NCI-H1694 (cell line): ENCODE data around the gene ECT2L.

Experiments used
- DNase-seq: peaks from one replicate; lab custom pipeline; 2025; lab: John Stamatoyannopoulos, UW

Gene ECT2L

DNA sequence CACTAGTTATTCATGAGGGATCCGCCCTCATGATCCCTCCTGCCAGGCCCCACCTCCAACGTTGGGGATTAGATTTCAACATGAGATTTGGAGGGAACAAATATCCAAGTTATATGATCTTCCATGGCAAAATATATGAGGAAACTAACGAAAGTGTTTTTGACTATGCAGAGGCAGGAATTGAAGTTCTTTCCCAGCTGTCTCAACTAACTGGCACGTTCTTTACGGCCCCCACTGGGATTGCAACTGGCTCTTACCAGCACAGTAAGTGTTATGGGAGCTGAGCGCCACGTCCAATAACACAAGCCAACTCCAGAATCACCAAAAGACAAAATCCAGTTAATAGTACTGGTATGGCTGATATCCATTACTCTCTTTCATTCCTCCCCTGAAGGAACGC, 66.6 kb downstream of the ECT2L start:
- no peak for DNase-seq

DNA sequence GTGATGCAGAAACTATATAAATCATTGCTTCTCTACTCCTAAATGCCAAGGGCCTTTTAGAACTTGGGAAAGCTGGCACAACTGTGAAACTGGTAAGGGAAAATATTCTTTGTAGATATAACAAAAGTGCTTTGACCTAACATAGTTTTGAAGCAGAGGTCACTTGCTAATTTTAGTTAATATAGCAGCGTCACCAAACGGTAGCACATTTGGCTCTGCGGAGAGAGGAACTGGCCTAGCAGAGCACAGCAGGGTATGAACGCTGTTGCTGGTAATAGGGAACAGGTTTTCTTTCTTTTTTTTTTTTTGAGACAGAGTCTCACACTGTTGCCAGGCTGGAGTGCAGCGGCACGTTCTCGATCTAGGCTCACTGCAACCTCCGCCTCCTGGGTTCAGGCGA, 67.4 kb downstream of the ECT2L start:
- no peak for DNase-seq

DNA sequence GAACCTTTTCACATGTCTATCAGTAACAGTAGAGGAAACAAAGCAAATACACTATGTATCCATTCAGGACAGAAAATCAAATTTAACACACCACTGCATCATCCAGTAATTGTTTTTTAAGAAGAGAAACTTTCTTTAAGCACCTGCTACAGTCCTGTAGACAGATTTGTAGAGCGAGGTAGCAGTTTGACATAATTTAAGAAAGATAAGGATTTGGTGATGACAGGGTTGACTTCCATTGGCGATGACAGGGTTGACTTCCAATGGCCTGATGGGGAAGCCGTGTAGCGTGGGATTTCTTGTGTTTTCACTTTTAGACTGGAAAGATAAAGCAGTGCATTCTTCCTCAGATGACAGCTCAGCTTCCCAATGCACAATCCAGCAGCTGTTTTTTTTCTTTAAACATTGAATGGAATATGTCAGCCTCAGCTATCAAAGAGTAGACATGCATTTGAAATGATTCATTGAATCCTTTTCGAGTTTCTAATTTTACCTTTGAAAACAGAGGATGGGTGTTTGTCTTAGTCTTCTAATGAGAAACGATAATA, 68.5 kb downstream of the ECT2L start:
- DNase-seq, result no peak

DNA sequence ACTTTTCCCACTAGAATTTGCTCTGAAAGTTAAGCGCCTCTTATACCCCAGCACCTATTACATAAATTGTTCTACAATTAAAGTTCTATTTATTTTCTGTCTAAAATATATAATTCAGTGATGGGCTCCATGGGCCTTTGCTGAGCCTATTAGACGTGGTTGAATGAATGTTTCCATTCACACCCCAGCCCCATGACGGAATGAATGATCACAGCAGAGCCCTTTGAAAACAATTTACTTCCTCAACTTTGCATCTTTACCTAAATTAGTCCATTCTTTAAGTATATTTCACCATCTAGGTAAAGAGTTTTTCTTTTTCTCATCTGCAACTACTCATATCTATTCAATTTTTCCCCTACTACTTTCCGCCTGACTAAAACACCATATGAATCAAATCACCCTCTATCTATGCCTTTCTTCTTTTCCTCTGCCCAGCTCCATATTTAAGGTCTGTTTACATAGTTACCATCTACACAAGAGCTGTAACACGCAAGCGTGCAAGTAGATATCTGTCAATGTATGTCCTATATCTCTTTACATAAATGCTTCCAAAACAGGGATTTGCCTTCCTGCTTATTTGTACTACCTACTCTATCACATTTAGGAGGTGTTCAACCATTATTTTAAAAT, 69.7 kb downstream of the ECT2L start:
- DNase-seq, result no peak

DNA sequence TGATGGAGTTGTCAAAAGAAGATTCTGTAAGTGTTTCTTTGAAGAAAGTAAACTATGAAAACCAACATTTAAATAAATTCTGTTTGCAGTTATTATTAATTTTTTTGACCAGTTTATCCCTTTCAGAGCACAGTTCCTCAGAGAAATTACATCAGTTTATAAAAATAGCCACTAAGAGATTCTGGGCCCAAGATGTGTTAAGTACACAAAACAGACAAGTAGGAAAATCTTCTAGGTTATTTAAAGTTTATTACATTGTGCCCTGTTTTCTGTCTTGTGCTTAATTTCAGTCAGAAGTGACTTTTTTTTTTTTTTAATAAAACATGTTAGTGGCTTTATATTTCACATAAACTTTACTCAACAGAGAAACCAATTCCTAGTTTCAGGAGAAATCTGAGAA, 72.3 kb downstream of the ECT2L start:
- no peak for DNase-seq

DNA sequence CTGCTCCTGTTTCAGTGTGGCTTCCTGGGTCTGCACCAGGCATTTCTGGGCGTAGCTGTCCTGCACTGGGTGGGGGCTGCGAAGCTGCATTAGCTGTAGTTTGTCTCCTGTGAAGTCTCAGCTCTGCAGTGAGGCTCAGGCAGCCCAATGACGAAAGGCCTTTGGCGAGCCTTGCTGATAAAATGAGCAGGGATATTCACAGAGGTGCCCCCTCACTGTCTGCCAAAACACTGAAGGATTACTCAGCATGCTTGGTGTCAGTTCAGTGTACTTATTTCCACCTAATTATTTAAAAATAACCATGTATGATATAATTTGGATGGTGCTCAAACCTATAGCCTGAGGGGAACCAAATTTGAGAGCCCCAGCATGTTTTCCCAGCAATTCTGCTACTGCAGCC, 73.5 kb downstream of the ECT2L start:
- DNase-seq, result no peak

DNA sequence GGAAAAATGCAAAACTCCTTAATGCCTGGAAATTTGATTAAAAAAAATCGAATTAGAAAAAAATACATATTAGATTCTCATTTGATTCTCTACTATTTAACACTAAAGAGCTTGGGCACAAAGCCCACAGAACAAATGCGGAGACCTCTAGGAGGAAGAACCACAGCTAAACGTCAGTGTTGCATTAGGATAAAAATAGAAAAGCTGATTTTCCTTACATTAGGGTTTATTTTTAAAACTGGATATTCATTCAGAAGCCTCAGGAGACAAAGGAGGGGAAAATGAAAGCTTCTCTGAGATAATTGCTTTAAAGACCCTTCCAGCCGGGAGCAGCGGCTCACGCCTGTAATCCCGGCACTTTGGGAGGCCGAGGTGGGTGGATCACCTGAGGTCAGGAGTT, 77.3 kb downstream of the ECT2L start:
- DNase-seq, result no peak

DNA sequence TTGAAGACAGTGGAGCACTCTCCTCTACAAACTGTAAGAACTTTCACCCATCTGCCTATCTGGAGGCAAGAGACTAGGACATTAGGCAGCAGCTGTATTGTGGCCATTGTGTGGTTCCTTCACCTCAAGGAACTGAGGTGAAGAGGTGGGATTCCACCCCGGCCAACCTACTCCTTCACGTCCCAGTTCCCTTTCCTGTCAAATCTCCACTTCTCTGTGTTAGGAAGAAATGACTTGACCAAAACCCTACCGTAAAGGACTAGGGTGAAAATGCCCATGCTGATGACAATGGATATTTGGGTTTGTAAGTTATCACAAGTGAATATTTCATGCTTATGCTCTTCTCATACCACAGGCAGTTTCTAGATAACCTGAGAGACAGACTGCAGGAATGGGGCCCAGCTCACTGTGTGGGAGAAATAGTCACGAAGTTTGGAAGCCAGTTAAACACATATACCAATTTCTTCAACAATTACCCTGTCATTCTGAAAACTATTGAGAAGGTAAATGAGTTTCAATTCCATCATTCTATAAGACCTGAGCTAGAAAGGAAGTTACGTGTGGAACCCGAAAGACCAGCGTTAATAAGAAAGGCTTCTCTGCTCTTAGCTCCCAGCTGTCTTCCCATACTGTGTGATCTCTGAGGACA, 86.6 kb downstream of the ECT2L start:
- no peak for DNase-seq

DNA sequence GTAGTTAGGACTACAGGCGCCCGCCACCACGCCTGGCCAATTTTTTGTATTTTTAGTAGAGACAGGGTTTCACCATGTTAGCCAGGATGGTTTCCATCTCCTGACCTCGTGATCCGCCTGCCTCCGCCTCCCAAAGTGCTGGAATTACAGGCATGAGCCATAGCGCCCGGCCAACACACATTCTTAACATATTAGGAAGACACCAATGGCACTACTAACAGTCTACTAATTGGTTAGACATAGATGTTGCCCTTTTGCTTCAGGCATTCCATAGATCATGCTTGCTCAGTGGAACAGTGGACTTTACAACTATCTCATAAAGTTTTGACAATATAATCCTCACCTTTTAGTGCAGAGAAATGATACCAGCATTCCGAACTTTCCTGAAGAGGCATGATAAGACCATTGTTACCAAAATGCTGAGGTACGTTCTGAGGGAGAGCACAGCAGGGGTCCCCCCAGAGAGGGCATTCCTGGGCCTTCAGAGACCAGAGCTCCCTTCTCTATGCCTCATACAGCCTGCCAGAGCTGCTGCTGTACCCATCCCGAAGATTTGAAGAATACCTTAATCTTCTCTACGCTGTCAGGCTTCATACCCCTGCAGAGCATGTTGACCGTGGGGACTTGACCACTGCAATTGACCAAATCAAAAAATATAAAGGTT, 89.4 kb downstream of the ECT2L start:
- DNase-seq, result no peak

DNA sequence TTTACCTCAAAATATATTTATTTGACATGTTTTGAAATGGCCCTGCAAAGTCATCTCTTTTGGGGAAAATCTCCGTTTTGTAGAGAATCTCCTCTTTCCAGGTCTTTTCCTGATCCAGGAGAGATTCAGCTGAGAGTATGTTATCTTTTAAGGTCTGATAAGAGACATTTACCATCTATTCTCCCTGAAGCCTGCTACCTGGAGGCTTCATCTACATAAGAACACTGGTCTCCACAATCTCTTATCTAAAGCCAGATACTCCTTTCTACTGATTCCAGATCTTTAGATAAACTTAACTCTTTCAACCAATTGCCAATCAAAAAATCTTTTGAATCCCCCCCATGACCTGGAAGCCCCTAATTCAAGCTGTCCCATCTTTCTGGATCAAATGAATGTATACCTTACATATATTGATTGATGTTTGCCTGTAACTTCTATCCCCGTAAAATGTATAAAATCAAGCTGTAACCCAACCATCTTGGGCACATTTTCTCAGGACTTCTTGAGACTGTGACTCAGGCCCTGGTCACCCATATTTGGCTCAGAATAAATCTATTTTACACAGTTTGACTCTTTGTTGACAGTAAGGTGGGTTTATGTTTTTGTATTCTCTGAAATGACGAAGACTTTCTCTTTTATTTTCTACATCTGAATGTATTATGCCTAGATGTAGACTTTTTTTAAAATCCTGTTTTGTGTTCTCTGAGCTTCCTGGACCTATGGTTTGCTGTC, 95.5 kb downstream of the ECT2L start:
- DNase-seq, result no peak

DNA sequence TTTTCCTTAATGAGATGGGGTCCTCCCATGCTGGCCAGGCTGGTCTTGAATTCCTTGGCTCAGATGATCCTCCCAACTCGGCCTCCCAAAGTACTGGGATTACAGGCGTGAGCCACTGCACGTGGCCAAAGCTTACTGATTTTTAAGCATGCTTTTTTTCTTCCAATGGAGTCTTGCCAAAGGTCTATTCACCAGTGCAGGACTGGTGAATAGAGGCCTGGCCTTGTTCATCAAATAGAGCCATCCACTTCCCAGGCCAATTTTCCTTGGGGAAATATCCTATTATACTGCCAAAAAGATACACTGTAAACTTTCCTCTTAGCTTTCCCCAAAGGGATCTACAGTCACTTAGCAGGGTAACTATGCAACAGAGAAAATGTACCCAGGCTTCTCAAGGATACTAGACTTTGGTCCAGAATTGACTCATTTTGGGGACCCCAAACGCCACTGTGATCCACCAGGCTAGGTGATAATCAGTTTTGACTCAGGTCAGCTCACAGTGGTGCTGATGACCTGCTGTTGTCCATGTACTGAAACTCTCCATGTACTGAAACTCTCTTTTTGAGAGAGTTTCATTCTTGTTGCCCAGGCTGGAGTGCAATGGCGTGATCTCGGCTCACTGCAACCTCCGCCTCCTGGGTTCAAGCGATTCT, 100.3 kb downstream of the ECT2L start:
- DNase-seq, result no peak

DNA sequence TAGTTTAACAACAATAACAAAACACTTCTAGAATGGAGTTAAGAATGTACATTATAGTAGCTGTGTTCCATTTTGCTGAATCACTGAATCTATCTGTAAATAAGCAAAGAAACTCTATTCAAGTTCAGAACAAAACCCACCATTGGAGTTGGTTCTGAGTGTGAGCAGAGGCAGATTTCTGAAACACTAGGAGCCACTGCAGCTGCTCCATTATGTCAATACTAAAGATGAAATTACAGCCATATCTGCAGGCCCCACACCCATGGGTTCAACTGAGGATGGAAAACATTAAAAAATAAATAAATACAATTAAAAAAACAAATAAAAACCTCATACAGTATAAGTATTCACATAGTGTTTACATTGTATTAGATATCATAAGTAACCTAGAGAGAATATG, 101.1 kb downstream of the ECT2L start:
- DNase-seq, result no peak

DNA sequence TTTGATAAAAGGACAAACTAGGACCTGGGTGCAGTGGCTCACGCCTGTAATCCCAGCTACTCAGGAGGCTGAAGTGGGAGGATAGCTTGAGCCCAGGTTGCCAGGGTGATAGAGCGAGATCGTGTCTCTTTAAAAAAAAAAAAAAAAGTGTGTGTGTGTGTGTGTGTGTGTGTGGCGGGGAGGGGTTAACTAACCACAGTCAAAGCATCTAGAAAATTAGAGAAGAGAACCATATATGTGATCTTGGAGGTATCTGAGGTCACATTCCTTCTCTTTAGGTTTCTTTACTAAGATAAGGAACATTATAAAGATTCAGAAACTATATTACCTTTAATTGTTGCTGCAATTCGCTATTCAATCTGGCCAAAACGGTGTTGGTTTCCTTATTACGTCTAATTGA, 111.3 kb downstream of the ECT2L start:
- no peak for DNase-seq

DNA sequence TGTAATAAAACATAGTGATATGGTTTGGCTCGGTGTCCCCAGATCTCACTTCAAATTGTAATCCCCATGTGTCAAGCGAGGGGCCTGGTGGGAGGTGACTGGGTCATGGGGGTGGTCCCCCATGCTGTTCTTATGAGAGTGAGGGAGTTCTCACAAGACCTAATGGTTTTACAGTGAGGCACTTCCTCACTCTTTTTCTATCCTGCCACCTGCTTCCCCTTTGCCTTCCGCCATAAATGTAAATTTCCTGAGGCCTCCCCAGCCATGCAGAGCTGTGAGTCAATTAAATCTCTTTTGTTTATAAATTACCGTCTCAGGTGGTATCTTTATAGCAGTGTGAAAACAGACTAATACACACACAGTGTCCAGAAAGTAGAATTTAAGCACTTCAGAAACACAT, 113.6 kb downstream of the ECT2L start:
- no peak for DNase-seq

DNA sequence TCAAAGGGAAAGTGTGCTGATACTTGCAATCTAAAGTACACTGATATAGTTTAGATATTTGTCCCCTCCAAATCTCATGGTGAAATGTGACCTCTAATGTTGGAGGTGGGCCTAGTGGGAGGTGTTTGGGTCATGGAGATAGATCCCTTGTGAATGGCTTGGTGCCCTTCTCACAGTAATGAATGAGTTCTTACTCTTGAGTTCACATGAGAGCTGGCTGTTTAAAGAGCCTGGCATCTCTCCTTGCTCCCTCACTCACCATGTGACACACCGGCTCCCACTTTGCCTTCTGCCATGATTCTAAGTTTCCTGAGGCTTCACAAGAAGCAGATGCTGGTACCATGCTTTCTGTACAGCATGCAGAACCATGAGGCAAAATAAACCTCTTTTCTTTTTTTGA, 114.1 kb downstream of the ECT2L start:
- no peak for DNase-seq

DNA sequence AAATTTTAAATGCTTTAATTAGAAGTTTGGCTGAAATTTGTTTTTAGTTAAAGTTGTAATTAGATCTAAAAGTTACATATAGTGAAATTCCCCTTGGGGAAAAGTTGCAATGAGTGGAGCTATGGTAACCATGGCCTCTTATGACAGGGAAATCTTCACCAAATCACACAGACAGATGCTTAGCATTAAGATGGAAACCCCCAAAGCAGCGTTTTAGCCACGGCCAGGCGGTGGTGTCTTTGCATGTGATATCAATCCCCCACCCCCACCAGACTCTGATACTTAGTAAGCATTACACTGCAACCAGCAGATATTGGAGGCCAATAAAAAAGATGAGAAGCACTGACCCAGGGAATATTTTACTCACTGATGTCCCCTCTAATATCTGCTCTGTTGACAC, 116.4 kb downstream of the ECT2L start:
- no peak for DNase-seq

DNA sequence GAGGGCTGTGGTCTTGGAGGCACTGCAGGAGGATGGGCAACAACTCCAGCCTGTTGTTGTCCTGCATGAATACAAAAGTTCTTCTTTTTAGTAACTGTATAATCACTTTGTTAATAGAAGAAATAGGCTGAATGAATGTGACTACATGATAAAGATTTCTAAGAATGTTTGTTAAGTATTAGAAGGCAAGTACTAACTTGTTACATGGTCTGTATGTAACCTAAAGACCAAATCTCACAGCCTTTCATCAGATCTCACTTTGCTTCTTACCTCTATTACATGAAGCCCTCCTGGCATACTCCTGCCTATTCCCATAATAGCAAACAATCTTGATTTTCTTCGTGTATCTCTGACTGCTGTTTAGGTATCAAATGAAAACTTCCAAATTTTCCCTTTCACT, 118.8 kb downstream of the ECT2L start:
- no peak for DNase-seq

DNA sequence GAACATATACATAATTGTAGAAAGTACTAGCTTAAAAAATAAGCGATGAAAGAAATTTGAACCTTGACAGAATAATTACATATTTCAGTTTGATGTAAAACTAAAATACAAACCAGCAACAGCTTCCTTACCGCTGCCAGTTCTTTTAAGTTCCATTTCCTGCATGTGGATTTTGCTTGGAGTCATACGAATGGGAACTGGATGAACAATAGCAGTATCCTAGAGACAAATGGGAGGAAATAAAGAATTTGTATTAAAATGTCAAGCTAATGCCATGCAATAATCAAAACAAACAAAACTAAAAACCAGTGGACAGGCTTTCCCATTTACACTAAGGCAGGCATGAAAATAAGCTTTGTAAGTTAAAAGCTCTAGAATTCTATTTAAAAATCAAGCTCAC, 125.0 kb downstream of the ECT2L start:
- no peak for DNase-seq

DNA sequence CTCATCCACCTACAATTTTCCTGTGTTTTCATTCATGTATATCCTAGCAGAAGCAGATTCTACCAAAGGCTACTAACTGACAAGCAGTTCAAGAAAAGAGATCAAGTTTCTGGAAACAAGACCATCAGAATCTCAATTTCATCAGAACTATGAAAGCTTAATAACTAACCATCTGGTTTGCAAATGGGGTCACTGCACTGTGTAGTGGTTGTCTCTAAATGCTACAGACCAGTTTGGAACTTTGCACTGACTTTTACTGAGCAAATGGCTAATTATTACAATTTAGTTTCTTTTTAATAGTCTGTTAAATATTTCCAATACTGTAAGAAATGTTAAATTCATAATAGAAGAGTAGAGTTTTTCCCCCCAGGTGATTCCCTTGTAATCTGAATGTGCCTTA, 127.7 kb downstream of the ECT2L start:
- DNase-seq, result no peak

DNA sequence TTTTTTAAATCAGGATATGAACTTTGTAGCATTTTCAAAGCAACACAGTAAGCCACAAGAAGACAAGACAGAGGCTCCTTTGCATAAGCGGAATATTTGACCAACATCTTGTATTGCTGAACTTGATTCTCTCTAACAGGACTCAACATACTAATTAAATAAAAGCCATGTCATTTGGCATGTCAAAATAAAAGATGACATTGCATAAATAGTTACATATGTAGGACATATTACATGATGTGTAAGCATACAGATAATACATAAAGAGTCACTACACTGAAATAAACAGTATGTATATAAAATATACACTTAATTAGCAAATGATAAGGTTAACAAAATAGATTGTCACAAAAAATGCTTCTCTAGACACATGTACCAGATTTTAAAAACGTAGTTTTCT, 129.9 kb downstream of the ECT2L start:
- DNase-seq, result no peak

DNA sequence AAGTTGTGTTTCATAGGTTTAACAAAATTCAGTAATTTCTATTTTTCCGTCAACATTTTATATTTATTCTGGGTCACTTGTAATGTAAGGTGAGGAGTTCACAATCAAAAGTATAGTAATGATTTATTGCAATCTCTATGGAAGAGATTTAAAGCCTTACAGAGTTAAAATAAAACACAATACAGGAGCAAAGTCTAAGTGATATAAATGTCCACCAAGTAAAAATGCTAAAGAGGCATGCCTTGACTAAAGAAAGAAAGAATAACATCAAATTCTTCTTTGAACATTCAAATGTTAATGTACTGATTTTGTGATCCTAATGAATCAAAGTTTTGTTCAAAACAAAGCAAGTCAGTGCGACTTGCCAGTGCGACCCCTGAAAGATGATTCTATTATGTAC, 130.7 kb downstream of the ECT2L start:
- no peak for DNase-seq

DNA sequence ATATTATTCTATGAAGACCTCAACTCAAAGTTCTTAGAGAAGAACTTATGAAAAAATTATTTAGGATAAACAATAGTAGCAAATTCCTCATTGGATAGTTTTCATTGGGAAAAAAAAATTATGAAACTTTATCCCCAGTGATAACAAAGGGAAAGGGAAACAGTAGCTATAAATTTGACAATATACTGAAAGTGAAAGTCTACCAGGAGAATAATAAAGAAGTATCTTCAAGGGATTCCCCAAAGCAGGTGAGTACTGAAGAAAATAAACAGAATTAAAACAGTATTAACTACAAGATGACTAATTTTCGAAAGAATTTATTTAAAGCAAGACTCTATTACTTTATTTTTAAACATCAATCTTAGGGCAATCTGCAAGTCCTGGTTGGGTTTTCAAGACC, 135.8 kb downstream of the ECT2L start:
- no peak for DNase-seq
